ENCODE results near the gene BAMBI. TPM values are rescaled to one million over a fixed set of nuclear protein-coding genes. Genes with fewer than 3 reads are reported as not detected.
A peak's percentile ranks its signal among the peaks of the same experiment; 100 is the strongest.

BAMBI gene
- total RNA-seq, 1 donor from 2014 or later: 16.3 TPM

- intact Hi-C loops (cut with DNase I): no loop called here
- H3K36me3 ChIP-seq: no peaks in the 10 kb centered on the region
- TF ChIP-seq CTCF (IDR thresholded peaks at IDR 0.05): no peak
- peaks cover 0 to 12% of the 10 kb centered on the region in 2 donors for H3K4me1 ChIP-seq
- no peaks in the 10 kb centered on the region for H3K9me3 ChIP-seq
- H3K27me3 ChIP-seq: no peaks in the 10 kb centered on the region
- H3K4me3 ChIP-seq: no peak overlapping the region
- no peak for DNase-seq (ENCODE audit: low spot score in 2 of 2)
- H3K27ac ChIP-seq: no peak overlapping the region
These were observed 27.3 kb downstream of the BAMBI start for GRCh38 chr10:28704464-28705161.

- no peak for DNase-seq (ENCODE audit: low spot score in 2 of 2)
- TF ChIP-seq CTCF (IDR thresholded peaks at IDR 0.05): no peak
- intact Hi-C loops (cut with DNase I): no loop called here
These were observed 28.2 kb downstream of the BAMBI start for GRCh38 chr10:28705472-28705871.

GRCh38 chr10:28709001-28709710, 31.8 kb downstream of the BAMBI start:
- Histone ChIP-seq H3K4me3 (no peak overlapping the region), H3K27me3 (no peaks in the 10 kb centered on the region), H3K9me3 (no peaks in the 10 kb centered on the region), H3K27ac (no peak overlapping the region), H3K4me1 (peaks cover 0 to 27% of the 10 kb centered on the region in 2 donors), H3K36me3 (no peaks in the 10 kb centered on the region)
- no peak for TF ChIP-seq CTCF (IDR thresholded peaks at IDR 0.05)
- DNase-seq (ENCODE audit: low spot score in 2 of 2): no peak
- intact Hi-C loops (cut with DNase I): no loop called here

More at GRCh38 chr10:28705472-28705871, 28.2 kb downstream of the BAMBI start:
- Histone ChIP-seq H3K27ac (no peak overlapping the region), H3K9me3 (no peaks in the 10 kb centered on the region), H3K4me1 (peaks cover 0 to 20% of the 10 kb centered on the region in 2 donors), H3K4me3 (no peak overlapping the region), H3K27me3 (no peaks in the 10 kb centered on the region), H3K36me3 (no peaks in the 10 kb centered on the region)

DNA sequence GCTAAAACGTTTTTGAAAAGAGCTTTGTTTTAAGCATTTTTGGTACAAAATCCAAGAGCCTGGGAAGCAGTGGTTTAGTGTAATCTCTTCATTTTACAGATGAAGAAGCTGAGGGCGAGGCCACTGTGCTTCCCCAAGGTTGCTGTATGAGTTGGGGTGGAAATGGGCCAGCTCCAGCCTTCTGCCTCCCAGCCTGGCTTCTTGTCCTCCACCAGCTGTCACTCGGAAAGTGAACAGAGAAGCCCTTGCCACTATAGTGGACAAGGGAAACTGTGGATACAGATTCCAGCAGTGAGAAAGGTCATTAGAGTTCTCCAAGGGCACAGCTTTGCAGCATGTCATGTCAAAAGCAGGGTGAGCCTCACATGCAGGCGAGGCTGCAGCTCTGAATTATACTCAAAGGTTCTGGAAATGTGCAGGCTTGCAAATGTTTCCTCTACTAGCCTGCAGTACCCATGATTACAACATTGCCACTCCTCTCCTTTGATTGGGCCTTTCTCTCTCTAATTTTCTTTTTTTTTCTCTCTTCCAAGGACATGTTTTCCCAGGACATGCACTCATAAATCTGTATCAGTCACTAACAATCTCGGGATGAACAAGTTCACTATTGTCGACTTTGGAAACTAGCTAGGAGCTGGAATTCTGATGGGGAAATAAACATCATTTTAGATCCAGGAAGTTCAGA, 33.0 kb downstream of the BAMBI start:
- intact Hi-C loops (cut with DNase I): no loop called here
- H3K4me1 ChIP-seq: peaks cover 1 to 26% of the 10 kb centered on the region in 2 donors
- H3K9me3 ChIP-seq: no peaks in the 10 kb centered on the region
- H3K27ac ChIP-seq: peak overlapping the region; percentile 14 to 45
- no peak overlapping the region for H3K4me3 ChIP-seq
- H3K27me3 ChIP-seq: no peaks in the 10 kb centered on the region
- TF ChIP-seq CTCF (IDR thresholded peaks at IDR 0.05): no peak
- H3K36me3 ChIP-seq: no peaks in the 10 kb centered on the region
- no peak for DNase-seq (ENCODE audit: low spot score in 2 of 2)

DNA sequence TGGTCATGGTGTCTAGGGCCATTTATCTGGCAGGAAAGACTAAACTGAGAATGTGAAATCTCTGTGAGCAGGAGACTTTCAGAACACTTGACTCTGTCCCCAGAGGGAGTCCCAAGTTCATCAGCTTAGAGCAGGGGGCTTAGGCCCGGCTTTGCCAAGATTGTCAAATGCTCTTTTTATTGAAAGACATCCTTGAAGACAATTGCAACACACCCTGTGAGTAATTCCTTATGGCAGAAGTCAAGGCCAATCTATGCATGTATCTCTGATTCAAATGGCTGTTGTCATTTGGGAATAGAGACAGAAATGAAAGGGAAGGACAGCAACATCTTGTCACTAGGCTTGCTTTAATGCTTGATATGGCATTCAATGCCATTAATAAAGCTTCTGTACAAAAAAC, 33.7 kb downstream of the BAMBI start:
- peak overlapping the region; percentile 14 to 45 for H3K27ac ChIP-seq
- no peaks in the 10 kb centered on the region for H3K9me3 ChIP-seq
- TF ChIP-seq CTCF (IDR thresholded peaks at IDR 0.05): no peak
- H3K27me3 ChIP-seq: no peaks in the 10 kb centered on the region
- no peak for DNase-seq (ENCODE audit: low spot score in 2 of 2)
- peaks cover 2 to 26% of the 10 kb centered on the region in 2 donors for H3K4me1 ChIP-seq
- intact Hi-C loops (cut with DNase I): no loop called here
- H3K36me3 ChIP-seq: no peaks in the 10 kb centered on the region
- H3K4me3 ChIP-seq: no peak overlapping the region
